IPS-NIHi7 (cell line): ENCODE data around the gene PTGR2.
"Not testable (repeated sequence)": the region's sequence is repeated elsewhere in the genome, so short reads cannot be mapped to it uniquely, and the experiment has no call there.

Source experiments
- DNase-seq: peaks from one replicate; pipeline ENCODE4 v3.0.0; 2012; ENCODE audit warnings: mixed read lengths; ENCODE audit errors: extremely low spot score

The PTGR2 gene

GRCh38 chr14:73833034-73833433 lies 18.6 kb upstream of the PTGR2 start:
- DNase-seq, result no peak

GRCh38 chr14:73833530-73834260 lies 17.9 kb upstream of the PTGR2 start:
- peak; percentile 45 for DNase-seq

- no peak for DNase-seq
These were observed 17.4 kb upstream of the PTGR2 start for GRCh38 chr14:73834261-73834625.

- not testable (repeated sequence) for DNase-seq
These were observed 13.2 kb upstream of the PTGR2 start for GRCh38 chr14:73838293-73839034.

- DNase-seq, result no peak
These were observed 9.4 kb upstream of the PTGR2 start for GRCh38 chr14:73842201-73842600.

- no peak for DNase-seq
These were observed 8.8 kb upstream of the PTGR2 start for GRCh38 chr14:73842851-73843250.

- DNase-seq, result no peak
These were observed 8.3 kb upstream of the PTGR2 start for GRCh38 chr14:73843296-73843695.

- no peak for DNase-seq
These were observed 4.7 kb upstream of the PTGR2 start for GRCh38 chr14:73846947-73847346.

GRCh38 chr14:73851000-73851399 lies 631 bp upstream of the PTGR2 start:
- no peak for DNase-seq

- DNase-seq, result no peak
These were observed 7.5 kb downstream of the PTGR2 start for GRCh38 chr14:73859145-73859544.

GRCh38 chr14:73861073-73861472 lies 9.4 kb downstream of the PTGR2 start:
- no peak for DNase-seq

GRCh38 chr14:73862480-73862879 lies 10.8 kb downstream of the PTGR2 start:
- DNase-seq, result no peak

GRCh38 chr14:73863209-73863608 lies 11.6 kb downstream of the PTGR2 start:
- no peak for DNase-seq

- no peak for DNase-seq
These were observed 14.0 kb downstream of the PTGR2 start for GRCh38 chr14:73865534-73866113.

GRCh38 chr14:73869754-73870153 lies 18.1 kb downstream of the PTGR2 start:
- not testable (repeated sequence) for DNase-seq

GRCh38 chr14:73870525-73871235 lies 19.0 kb downstream of the PTGR2 start:
- peak; percentile 19 for DNase-seq

GRCh38 chr14:73873660-73874059 lies 22.0 kb downstream of the PTGR2 start:
- DNase-seq, result no peak

GRCh38 chr14:73877790-73878189 lies 26.2 kb downstream of the PTGR2 start:
- DNase-seq, result no peak

- DNase-seq, result no peak
These were observed 26.8 kb downstream of the PTGR2 start for GRCh38 chr14:73878436-73878835.

GRCh38 chr14:73879027-73879426 lies 27.4 kb downstream of the PTGR2 start:
- no peak for DNase-seq

GRCh38 chr14:73884438-73885190 lies 33.0 kb downstream of the PTGR2 start:
- no peak for DNase-seq
